Mesendoderm (in vitro differentiated cells): ENCODE data around the gene FUOM.
"Not testable (repeated sequence)": the region's sequence is repeated elsewhere in the genome, so short reads cannot be mapped to it uniquely, and the experiment has no call there.

Source experiments
- DNase-seq: peaks from one replicate; pipeline ENCODE4 v3.0.0; 2013
- H2AK5ac ChIP-seq: 2 replicates; pipeline ENCODE4 v1.6.1; 2013; ENCODE audit warnings: low read length, inconsistent platforms
- H2BK120ac ChIP-seq: 2 replicates; pipeline ENCODE4 v1.6.1; 2013; ENCODE audit warnings: low read depth, mild to moderate bottlenecking, low read length, moderate library complexity, mixed read lengths
- H2BK15ac ChIP-seq: replicated peaks from 2 replicates; pipeline ENCODE4 v1.6.1; 2013; ENCODE audit warnings: low read depth, mild to moderate bottlenecking, moderate library complexity
- H2BK5ac ChIP-seq: 2 replicates; pipeline ENCODE4 v1.6.1; 2013; ENCODE audit warnings: low read length, inconsistent platforms
- H3K18ac ChIP-seq: 2 replicates; pipeline ENCODE4 v1.6.1; 2013; ENCODE audit warnings: mild to moderate bottlenecking, low read length, mixed read lengths
- H3K23ac ChIP-seq: one replicate; pipeline ENCODE4 v1.6.1; 2013; ENCODE audit warnings: low read length
- H3K27ac ChIP-seq: 2 replicates; pipeline ENCODE4 v1.5.1; 2013; ENCODE audit warnings: low read depth, mild to moderate bottlenecking, inconsistent platforms, low read length, moderate library complexity
- H3K27me3 ChIP-seq: 2 replicates; pipeline ENCODE4 v1.6.1; 2013; ENCODE audit warnings: low read length, control low read depth, mild to moderate bottlenecking, inconsistent platforms; ENCODE audit not compliant: insufficient read depth, poor library complexity
- H3K36me3 ChIP-seq: 2 replicates; pipeline ENCODE4 v1.6.1; 2013; ENCODE audit warnings: low read length, inconsistent platforms; ENCODE audit not compliant: control insufficient read depth, insufficient read depth
- H3K4ac ChIP-seq: one replicate; pipeline ENCODE4 v1.6.1; 2013; ENCODE audit warnings: low read depth, mild to moderate bottlenecking, low read length, moderate library complexity
- H3K4me1 ChIP-seq: 2 replicates; pipeline ENCODE4 v1.6.1; 2013; ENCODE audit warnings: low read depth, low read length, inconsistent platforms; ENCODE audit not compliant: control insufficient read depth
- H3K4me2 ChIP-seq: 2 replicates; pipeline ENCODE4 v1.6.1; 2013; ENCODE audit warnings: low read length
- H3K4me3 ChIP-seq: 2 replicates; pipeline ENCODE4 v1.5.1; 2013; ENCODE audit warnings: mild to moderate bottlenecking, low read length
- H3K56ac ChIP-seq: one replicate; pipeline ENCODE4 v1.6.1; 2013; ENCODE audit warnings: low read length
- H3K79me1 ChIP-seq: 2 replicates; pipeline ENCODE4 v1.6.1; 2013; ENCODE audit warnings: low read length, inconsistent platforms
- H3K79me2 ChIP-seq: 2 replicates; pipeline ENCODE4 v1.6.1; 2013; ENCODE audit warnings: mild to moderate bottlenecking, low read length; ENCODE audit not compliant: control insufficient read depth, insufficient read depth
- H3K9ac ChIP-seq: 2 replicates; pipeline ENCODE4 v1.6.1; 2013; ENCODE audit warnings: low read length, inconsistent platforms
- H4K5ac ChIP-seq: one replicate; pipeline ENCODE4 v1.6.1; 2013; ENCODE audit warnings: low read length
- H4K8ac ChIP-seq: one replicate; pipeline ENCODE4 v1.6.1; 2013; ENCODE audit warnings: low read depth, mild to moderate bottlenecking, control low read depth, low read length, moderate library complexity
- WGBS: extraction: QIAGEN DNeasy Blood & Tissue Kit; methylation state at CpG from one replicate; pipeline ENCODE4 v1.1.7; 2013; ENCODE audit warnings: low lambda C conversion rate, missing lambda C conversion rate; ENCODE audit not compliant: insufficient coverage; ENCODE audit errors: extremely low coverage; 5-methylcytosine and 5-hydroxymethylcytosine counted together

FUOM gene

GRCh38 chr10:133391249-133391635 is 33.4 kb upstream of the FUOM start:
- no peak overlapping the region for H4K5ac ChIP-seq
- no peak overlapping the region for H3K4ac ChIP-seq
- H2BK120ac ChIP-seq: no peak overlapping the region
- H3K27ac ChIP-seq: peak overlapping the region; percentile 1
- no peak overlapping the region for H3K4me2 ChIP-seq
- no peak overlapping the region for H3K9ac ChIP-seq
- peaks cover 10% of the 10 kb centered on the region for H3K79me1 ChIP-seq
- H2AK5ac ChIP-seq: no peak overlapping the region
- no CpG with 5 or more reads among the region's 12 CpGs for WGBS
- no peaks in the 10 kb centered on the region for H3K27me3 ChIP-seq
- peaks cover 12% of the 10 kb centered on the region for H3K79me2 ChIP-seq
- no peak for DNase-seq
- H2BK15ac ChIP-seq: no peak overlapping the region
- no peaks in the 10 kb centered on the region for H3K4me1 ChIP-seq
- H2BK5ac ChIP-seq: no peak overlapping the region
- no peak overlapping the region for H3K23ac ChIP-seq
- no peak overlapping the region for H3K18ac ChIP-seq
- no peak overlapping the region for H3K56ac ChIP-seq
- no peak overlapping the region for H4K8ac ChIP-seq
- no peak overlapping the region for H3K4me3 ChIP-seq
- peaks cover under 1% of the 10 kb centered on the region for H3K36me3 ChIP-seq

GRCh38 chr10:133390597-133391248 is 32.9 kb upstream of the FUOM start:
- Histone ChIP-seq H2AK5ac (no peak overlapping the region), H2BK120ac (no peak overlapping the region), H2BK5ac (no peak overlapping the region), H3K56ac (no peak overlapping the region), H3K36me3 (no peaks in the 10 kb centered on the region), H3K4me3 (no peak overlapping the region), H3K18ac (no peak overlapping the region), H3K79me1 (peaks cover 7% of the 10 kb centered on the region), H4K5ac (no peak overlapping the region), H2BK15ac (no peak overlapping the region), H3K4me2 (no peak overlapping the region), H3K79me2 (peaks cover 10% of the 10 kb centered on the region), H3K4ac (no peak overlapping the region), H3K27me3 (no peaks in the 10 kb centered on the region), H3K23ac (no peak overlapping the region), H3K9ac (no peak overlapping the region), H3K27ac (peak overlapping the region; percentile 1), H4K8ac (no peak overlapping the region), H3K4me1 (no peaks in the 10 kb centered on the region)
- no peak for DNase-seq
- no CpG with 5 or more reads among the region's 19 CpGs for WGBS

- Histone ChIP-seq H3K4me3 (no peak overlapping the region), H3K56ac (no peak overlapping the region), H3K27ac (no peak overlapping the region), H3K36me3 (no peaks in the 10 kb centered on the region), H2AK5ac (no peak overlapping the region), H2BK120ac (no peak overlapping the region), H3K4ac (no peak overlapping the region), H4K5ac (no peak overlapping the region), H3K4me1 (no peaks in the 10 kb centered on the region), H4K8ac (no peak overlapping the region), H3K79me1 (no peaks in the 10 kb centered on the region), H3K9ac (no peak overlapping the region), H3K27me3 (no peaks in the 10 kb centered on the region), H3K79me2 (no peaks in the 10 kb centered on the region), H3K23ac (no peak overlapping the region), H2BK5ac (no peak overlapping the region), H2BK15ac (no peak overlapping the region), H3K18ac (no peak overlapping the region), H3K4me2 (no peak overlapping the region)
- WGBS: no CpG with 5 or more reads among the region's 39 CpGs
- DNase-seq: no peak
These were observed 31.4 kb upstream of the FUOM start for GRCh38 chr10:133388973-133389818.

- Histone ChIP-seq H2AK5ac (no peak overlapping the region), H3K4me3 (no peak overlapping the region), H3K9ac (no peak overlapping the region), H3K4me2 (no peak overlapping the region), H3K4me1 (no peaks in the 10 kb centered on the region), H3K79me2 (no peaks in the 10 kb centered on the region), H3K56ac (no peak overlapping the region), H2BK5ac (no peak overlapping the region), H3K18ac (no peak overlapping the region), H3K36me3 (no peaks in the 10 kb centered on the region), H3K27ac (no peak overlapping the region), H2BK15ac (no peak overlapping the region), H3K4ac (no peak overlapping the region), H3K27me3 (no peaks in the 10 kb centered on the region), H4K5ac (no peak overlapping the region), H3K79me1 (no peaks in the 10 kb centered on the region), H4K8ac (no peak overlapping the region), H2BK120ac (no peak overlapping the region), H3K23ac (no peak overlapping the region)
- no peak for DNase-seq
- no CpG with 5 or more reads among the region's 17 CpGs for WGBS
These were observed 30.6 kb upstream of the FUOM start for GRCh38 chr10:133388236-133388972.

- H3K23ac ChIP-seq, H3K4ac ChIP-seq, H2BK5ac ChIP-seq, H3K4me1 ChIP-seq, H3K56ac ChIP-seq, H3K79me2 ChIP-seq, H3K27me3 ChIP-seq, H3K4me2 ChIP-seq, DNase-seq, H3K79me1 ChIP-seq, H3K18ac ChIP-seq, H2BK15ac ChIP-seq, H2BK120ac ChIP-seq, H3K27ac ChIP-seq, H3K4me3 ChIP-seq, H3K36me3 ChIP-seq, H4K8ac ChIP-seq, H4K5ac ChIP-seq, H2AK5ac ChIP-seq, H3K9ac ChIP-seq: not testable (repeated sequence)
- no CpG with 5 or more reads among the region's 4 CpGs for WGBS
These were observed 29.1 kb upstream of the FUOM start for GRCh38 chr10:133386951-133387350.
